DOHH2 (cell line): ENCODE measurements around the gene RAE1.

Experiments used
- EZH2phosphoT487 ChIP-seq: fragments of 200-600 bp; sonication (generic); IDR thresholded peaks from 2 replicates; pipeline ENCODE4 v1.6.1; 2017; ENCODE audit warnings: borderline replicate concordance, mild to moderate bottlenecking, antibody characterized with exemption, low read length, moderate library complexity, mixed read lengths
- TF ChIP-seq, protein P1 (sequence below): fragments of 200-600 bp; sonication (generic); IDR thresholded peaks from one replicate; pipeline ENCODE4 v1.5.1; 2014; ENCODE audit warnings: antibody characterized with exemption, mild to moderate bottlenecking, low read depth, low read length; ENCODE audit not compliant: poor library complexity, severe bottlenecking

GRCh38 chr20:57312138-57312537, 38.9 kb upstream of the RAE1 start:
- TF ChIP-seq EZH2phosphoT487: no peak
- TF ChIP-seq, protein P1, sequence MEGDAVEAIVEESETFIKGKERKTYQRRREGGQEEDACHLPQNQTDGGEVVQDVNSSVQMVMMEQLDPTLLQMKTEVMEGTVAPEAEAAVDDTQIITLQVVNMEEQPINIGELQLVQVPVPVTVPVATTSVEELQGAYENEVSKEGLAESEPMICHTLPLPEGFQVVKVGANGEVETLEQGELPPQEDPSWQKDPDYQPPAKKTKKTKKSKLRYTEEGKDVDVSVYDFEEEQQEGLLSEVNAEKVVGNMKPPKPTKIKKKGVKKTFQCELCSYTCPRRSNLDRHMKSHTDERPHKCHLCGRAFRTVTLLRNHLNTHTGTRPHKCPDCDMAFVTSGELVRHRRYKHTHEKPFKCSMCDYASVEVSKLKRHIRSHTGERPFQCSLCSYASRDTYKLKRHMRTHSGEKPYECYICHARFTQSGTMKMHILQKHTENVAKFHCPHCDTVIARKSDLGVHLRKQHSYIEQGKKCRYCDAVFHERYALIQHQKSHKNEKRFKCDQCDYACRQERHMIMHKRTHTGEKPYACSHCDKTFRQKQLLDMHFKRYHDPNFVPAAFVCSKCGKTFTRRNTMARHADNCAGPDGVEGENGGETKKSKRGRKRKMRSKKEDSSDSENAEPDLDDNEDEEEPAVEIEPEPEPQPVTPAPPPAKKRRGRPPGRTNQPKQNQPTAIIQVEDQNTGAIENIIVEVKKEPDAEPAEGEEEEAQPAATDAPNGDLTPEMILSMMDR: no peak
